Colon (tissue), 2 donors: ENCODE measurements around the gene WNT9A.
"Not testable (repeated sequence)": the region's sequence is repeated elsewhere in the genome, so short reads cannot be mapped to it uniquely, and the experiment has no call there.

Experiments used
- FAIRE-seq: peaks from 2 replicates; lab custom pipeline; 2012; peaks lifted over from hg19 to GRCh38; lab: Jason Lieb, UNC
- donor health status: control.
- donor health status: control.

WNT9A gene

DNA sequence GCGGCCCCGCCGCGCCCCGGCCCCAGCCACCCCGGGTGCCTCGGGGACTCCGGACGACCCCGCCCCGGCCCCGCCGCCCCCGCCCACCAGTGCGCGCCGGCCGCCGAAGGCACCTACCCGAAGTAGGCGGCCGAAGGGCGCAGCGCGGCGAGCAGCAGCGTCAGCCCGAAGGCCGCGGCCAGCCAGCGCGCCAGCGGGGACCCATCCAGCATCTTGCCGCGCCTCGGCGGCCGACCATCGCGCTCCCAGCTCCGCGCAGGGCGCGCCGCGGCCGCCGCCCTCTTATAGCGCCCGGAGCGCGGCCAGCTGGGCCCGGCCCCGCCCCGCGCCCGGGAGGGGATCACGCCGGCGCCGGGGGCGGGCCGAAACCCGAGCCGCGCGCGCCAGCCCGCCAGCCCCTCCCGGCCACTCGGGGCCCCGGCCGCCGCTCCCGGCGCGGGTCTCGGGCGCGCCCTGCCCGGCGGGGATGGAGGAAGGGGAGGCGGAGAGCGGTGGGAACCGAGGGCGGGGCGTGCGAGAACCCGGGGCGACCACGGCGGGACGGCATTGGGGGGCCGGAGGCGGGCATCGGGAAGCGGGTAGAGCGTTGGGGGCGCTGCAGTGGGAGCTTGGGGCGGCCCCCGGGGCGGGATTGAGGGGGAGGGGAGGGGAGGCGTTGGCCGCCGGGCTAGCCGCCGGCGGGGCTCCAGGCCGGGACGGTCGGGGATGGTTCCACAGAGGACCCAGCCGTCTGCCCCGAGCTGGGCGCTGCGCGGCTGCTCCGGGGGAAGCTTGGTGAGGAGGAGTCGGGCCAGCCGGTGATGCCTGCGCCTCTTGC is at the start of gene WNT9A:
Gene WNT9A (minus strand): TSS at position 257 of the 817 bp plus-strand sequence. CDS start 45 bp downstream, at position 212.
- no peak for FAIRE-seq

DNA sequence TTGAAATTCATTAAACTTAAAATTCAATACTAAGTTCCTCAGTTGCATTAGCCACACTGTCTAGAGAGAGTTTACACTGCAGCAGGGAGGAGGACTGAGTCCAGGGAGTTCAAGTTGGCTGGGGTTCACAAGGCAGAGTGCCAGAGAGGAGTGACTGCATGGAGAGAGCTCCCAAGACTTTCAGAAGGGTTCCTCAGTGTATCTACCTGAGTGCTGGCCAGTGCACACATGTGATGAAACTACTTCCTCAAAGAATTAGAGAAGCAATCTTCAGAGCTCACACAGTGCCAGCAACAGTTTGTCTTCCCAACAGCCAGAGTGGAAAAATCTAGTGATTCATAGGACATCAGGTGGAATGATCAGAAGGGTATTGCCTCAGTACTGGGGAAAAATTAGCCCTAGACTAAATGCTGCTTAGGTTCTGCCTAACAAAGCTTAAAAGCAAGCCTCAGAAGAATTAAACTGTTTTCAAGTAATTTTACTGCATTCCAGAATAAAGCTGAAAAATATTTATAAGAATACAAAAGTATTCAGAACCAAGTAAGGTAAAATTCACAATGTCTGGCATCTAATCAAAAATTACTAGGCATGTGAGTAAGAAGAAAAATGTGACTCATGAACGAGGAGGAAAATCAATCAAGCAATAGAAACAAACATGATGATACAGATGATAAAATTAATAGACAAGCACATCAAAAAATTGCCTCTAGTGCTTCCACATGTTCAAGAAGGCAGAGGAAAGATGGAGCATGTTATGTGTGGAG is 48.6 kb upstream of the WNT9A start:
- no peak for FAIRE-seq

DNA sequence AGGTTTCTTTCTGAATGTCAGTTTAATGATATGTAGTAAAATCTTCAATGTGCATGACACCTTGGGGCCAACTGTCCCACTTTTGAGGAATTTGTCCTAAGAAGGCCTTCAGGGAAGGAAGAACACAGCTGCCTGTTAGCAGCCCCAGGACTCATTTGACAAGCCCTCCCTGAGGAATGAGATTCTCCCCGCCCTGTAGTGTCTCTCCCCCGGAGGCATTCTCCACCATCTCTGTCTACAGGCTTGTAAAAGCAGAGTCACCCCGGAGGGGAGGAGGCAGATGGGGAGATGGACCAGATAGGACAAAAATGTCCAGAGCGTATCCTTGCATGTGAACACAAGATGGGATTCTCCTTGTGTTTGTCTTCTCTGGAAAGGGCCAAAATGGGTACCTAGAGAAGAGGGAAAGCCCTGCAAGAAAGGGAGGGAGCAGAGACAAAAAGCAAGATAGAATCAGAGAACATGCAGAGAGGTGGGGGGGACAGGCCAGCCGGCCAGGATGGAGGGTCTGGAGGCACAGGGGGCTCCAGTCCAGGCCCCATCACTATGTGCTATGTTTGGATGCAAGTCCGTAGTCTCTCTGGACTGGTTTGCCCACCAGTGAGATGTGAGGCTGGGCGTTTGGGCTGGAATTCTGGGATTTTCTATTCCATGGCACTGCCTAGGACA is 47.0 kb upstream of the WNT9A start:
- no peak for FAIRE-seq

GRCh38 chr1:227987181-227987580 is 39.4 kb upstream of the WNT9A start:
- FAIRE-seq = no peak

GRCh38 chr1:227975583-227976283 is 28.0 kb upstream of the WNT9A start:
- FAIRE-seq = not testable (repeated sequence)

DNA sequence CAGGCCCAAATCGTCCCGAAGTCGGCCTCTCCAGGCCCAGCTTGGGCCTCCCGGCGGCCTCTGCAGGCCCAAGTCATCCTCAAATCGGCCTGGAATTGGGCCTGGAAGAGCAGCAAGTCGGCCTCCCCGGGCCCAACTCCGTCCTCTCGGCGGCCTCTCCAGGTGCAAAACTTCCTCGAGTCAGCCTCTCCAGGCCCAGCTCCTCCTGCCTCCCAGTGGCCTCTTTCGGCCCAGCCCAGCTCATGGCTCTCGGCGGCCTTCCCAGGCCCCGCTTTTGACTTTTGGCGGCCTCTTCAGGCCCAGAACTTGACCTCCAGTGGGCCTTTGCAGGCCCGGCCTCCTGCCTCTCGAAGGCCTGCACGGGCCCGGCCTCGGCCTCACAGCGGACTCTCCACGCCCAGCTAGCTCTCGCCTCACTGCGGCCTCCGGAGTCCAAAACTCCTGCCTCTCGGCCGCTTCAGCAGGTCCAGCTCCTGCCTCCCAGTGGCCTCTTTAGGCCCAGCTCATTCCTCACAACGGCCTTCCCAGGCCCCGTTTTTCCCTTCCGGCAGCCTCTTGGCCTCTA is 26.1 kb upstream of the WNT9A start:
- not testable (repeated sequence) for FAIRE-seq

GRCh38 chr1:227972843-227973374 is 25.2 kb upstream of the WNT9A start:
- FAIRE-seq = not testable (repeated sequence)

DNA sequence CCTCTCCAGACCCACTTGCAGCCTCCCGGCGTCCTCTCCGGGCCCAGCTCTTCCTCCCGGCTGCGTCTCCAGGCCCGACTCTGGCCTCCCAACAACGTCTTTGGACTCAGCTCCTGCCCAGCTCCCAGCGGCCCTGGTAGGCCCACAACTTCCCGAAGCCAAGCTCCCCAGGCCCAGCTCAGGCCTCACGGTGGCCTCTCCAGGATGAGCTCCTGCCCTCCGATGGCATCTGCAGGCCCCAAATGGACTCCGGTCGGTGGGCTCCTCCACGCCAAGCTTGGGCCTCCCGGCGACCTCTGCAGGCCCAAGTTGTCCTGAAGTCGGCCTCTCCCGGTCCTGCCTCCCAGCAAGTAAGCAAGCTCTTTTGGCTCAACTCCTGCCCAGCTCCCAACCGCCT is 24.5 kb upstream of the WNT9A start:
- not testable (repeated sequence) for FAIRE-seq

DNA sequence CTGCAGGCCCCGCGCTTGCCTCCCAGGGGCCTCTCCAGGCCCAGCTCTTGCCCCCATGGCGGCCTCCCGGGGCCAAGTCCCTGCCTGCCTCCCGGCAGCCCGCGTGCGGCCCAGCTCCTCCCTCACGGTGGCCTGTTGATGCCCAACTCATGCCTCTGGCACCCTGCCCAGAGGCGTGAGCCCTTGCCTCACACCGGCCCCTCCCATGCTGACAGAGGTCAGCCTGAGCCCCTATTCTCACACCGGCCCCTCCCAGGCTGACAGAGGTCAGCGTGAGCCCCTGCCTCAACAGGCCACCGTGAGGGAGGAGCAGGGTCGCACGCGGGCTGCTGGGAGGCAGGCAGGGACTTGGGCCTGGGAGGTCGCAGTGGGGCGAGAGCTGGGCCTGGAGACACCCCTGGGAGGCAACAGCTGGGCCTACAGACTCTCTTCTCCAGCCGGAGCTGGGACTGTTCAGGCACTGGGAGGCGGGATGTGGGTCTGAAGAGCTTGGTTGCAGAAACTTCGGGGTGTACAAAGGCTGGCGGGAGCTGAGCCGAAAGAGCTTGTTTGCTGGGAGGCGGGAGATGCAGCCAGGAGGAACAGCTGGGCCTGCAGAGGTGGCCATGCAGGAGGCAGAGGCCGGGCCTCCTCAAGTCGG is 24.0 kb upstream of the WNT9A start:
- FAIRE-seq = not testable (repeated sequence)

DNA sequence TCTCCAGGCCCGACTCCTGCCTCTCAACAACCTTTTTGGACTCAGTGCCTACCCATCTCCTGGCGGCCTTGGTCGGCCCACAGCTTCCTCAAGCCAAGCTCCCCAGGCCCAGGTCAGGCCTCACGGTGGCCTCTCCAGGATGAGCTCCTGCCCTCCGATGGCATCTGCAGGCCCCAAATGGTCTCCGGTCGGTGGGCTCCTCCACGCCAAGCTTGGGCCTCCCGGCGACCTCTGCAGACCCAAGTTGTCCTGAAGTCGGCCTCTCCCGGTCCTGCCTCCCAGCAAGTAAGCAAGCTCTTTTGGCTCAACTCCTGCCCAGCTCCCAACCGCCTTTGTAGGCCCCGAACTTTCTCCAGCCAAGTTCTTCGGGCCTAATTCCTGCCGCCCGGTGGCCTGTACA is 23.5 kb upstream of the WNT9A start:
- not testable (repeated sequence) for FAIRE-seq

DNA sequence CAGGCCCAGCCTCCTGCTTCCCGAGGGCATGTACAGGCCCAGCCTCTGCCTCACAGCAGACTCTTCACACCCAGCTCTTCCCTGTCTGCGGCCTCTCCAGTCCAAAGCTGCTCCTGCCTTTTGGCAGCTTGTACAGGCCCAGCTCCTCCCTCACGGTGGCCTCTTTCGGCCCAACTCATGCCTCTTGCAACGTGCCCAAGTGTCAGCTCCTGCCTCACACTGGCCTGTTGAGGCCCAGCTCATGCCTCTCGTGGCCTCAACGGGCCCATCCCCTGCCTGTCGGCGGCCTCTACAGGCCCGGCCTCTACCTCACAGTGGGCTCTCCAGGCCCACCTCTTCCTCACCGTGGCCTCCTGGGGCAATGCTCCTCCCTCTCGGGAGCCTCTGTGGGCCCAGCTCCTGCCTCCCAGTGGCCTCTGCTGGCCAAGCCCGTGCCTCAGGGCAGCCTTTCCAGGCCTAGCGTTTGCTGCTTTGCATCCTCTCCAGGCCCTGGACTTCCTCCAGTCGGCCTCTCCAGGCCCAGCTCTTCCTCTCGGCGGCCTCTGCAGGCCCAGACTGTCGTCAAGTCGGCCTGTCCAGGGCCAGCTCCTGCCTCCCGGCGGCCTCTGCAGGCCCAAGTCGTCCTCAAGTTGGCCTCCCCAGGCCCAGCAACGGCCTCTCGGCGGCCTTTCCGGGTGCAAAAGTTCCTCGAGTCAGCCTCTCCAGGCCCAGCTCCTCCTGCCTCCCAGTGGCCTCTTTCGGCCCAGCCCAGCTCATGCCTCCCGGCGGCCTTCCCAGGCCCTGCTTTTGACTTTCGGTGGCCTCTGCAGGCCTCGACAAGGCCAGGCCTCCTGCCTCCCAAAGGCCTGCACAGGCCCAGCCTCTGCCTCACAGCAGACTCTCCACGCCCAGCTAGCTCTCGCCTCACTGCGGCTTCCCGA is 22.6 kb upstream of the WNT9A start:
- not testable (repeated sequence) for FAIRE-seq

- FAIRE-seq = not testable (repeated sequence)
These were observed 20.1 kb upstream of the WNT9A start for GRCh38 chr1:227967815-227968214.

GRCh38 chr1:227966733-227967132 is 19.0 kb upstream of the WNT9A start:
- not testable (repeated sequence) for FAIRE-seq

GRCh38 chr1:227961651-227962466 is 14.1 kb upstream of the WNT9A start:
- no peak for FAIRE-seq

- FAIRE-seq = no peak
These were observed 11.7 kb upstream of the WNT9A start for GRCh38 chr1:227959325-227959860.

GRCh38 chr1:227958617-227959324 is 11.0 kb upstream of the WNT9A start:
- FAIRE-seq = no peak

- FAIRE-seq = no peak
These were observed 8.1 kb upstream of the WNT9A start for GRCh38 chr1:227955808-227956207.
